HEK293T (cell line): ENCODE results near the gene DIP2A.
A peak's percentile ranks its signal among the peaks of the same experiment; 100 is the strongest.

Experiments used
- CTCF ChIA-PET: fragments of 350-600 bp; formaldehyde crosslinking; extraction: SDS; loops from one replicate; lab custom pipeline; 2021; ENCODE audit warnings: antibody characterized with exemption, inconsistent platforms; lab: Yijun Ruan, JAX
- POLR2A ChIA-PET: fragments of 350-600 bp; formaldehyde crosslinking; extraction: SDS; loops from one replicate; lab custom pipeline; 2020; ENCODE audit warnings: antibody characterized with exemption, inconsistent platforms; lab: Yijun Ruan, JAX
- DNase-seq: peaks from one replicate; pipeline ENCODE4 v3.0.0; 2012; ENCODE audit warnings: mixed read lengths; ENCODE audit errors: extremely low spot score
- ARNT ChIP-seq: fragments of 450-650 bp; IDR thresholded peaks from 2 replicates; pipeline ENCODE4 v1.6.1; 2017; ENCODE audit warnings: mild to moderate bottlenecking
- BHLHE40 ChIP-seq: fragments of 450-650 bp; IDR thresholded peaks from 2 replicates; pipeline ENCODE4 v1.6.1; 2016; ENCODE audit warnings: mild to moderate bottlenecking, moderate library complexity, borderline replicate concordance
- CTBP1 ChIP-seq: fragments of 450-650 bp; IDR thresholded peaks from 2 replicates; pipeline ENCODE4 v1.6.1; 2016; ENCODE audit warnings: borderline replicate concordance
- ELF4 ChIP-seq: fragments of 450-650 bp; IDR thresholded peaks from 2 replicates; pipeline ENCODE4 v1.6.1; 2017; ENCODE audit warnings: antibody characterized with exemption
- FOXA1 ChIP-seq: fragments of 450-650 bp; IDR thresholded peaks from 2 replicates; pipeline ENCODE4 v1.6.1; 2016; ENCODE audit warnings: mild to moderate bottlenecking
- FOXK2 ChIP-seq: fragments of 450-650 bp; IDR thresholded peaks from 2 replicates; pipeline ENCODE4 v1.6.1; 2016; ENCODE audit warnings: mild to moderate bottlenecking
- FOXM1 ChIP-seq: fragments of 450-650 bp; IDR thresholded peaks from 2 replicates; pipeline ENCODE4 v1.6.1; 2017; ENCODE audit warnings: mild to moderate bottlenecking, borderline replicate concordance
- HDGF ChIP-seq: fragments of 450-650 bp; IDR thresholded peaks from 2 replicates; pipeline ENCODE4 v1.6.1; 2017; ENCODE audit warnings: antibody characterized with exemption, borderline replicate concordance
- L3MBTL2 ChIP-seq: fragments of 450-650 bp; conservative IDR thresholded peaks from 2 replicates; pipeline ENCODE4 v1.6.1; 2016; ENCODE audit warnings: mild to moderate bottlenecking
- LEF1 ChIP-seq: fragments of 450-650 bp; IDR thresholded peaks from 2 replicates; pipeline ENCODE4 v1.6.1; 2017; ENCODE audit warnings: mild to moderate bottlenecking, borderline replicate concordance
- NFRKB ChIP-seq: fragments of 450-650 bp; IDR thresholded peaks from 2 replicates; pipeline ENCODE4 v1.6.1; 2016; ENCODE audit warnings: mild to moderate bottlenecking, moderate library complexity
- SP1 ChIP-seq: fragments of 450-650 bp; IDR thresholded peaks from 2 replicates; pipeline ENCODE4 v1.6.1; 2017
- SUZ12 ChIP-seq: fragments of 450-650 bp; IDR thresholded peaks from 2 replicates; pipeline ENCODE4 v1.6.1; 2016; ENCODE audit warnings: mild to moderate bottlenecking
- TARDBP ChIP-seq: fragments of 450-650 bp; IDR thresholded peaks from 2 replicates; pipeline ENCODE4 v1.6.1; 2016
- ZNF384 ChIP-seq: fragments of 450-650 bp; IDR thresholded peaks from 2 replicates; pipeline ENCODE4 v1.6.1; 2016
- TF ChIP-seq, protein P1 (sequence below): fragments of 450-650 bp; IDR thresholded peaks from 2 replicates; pipeline ENCODE4 v1.6.1; 2016

The DIP2A gene, protein sequence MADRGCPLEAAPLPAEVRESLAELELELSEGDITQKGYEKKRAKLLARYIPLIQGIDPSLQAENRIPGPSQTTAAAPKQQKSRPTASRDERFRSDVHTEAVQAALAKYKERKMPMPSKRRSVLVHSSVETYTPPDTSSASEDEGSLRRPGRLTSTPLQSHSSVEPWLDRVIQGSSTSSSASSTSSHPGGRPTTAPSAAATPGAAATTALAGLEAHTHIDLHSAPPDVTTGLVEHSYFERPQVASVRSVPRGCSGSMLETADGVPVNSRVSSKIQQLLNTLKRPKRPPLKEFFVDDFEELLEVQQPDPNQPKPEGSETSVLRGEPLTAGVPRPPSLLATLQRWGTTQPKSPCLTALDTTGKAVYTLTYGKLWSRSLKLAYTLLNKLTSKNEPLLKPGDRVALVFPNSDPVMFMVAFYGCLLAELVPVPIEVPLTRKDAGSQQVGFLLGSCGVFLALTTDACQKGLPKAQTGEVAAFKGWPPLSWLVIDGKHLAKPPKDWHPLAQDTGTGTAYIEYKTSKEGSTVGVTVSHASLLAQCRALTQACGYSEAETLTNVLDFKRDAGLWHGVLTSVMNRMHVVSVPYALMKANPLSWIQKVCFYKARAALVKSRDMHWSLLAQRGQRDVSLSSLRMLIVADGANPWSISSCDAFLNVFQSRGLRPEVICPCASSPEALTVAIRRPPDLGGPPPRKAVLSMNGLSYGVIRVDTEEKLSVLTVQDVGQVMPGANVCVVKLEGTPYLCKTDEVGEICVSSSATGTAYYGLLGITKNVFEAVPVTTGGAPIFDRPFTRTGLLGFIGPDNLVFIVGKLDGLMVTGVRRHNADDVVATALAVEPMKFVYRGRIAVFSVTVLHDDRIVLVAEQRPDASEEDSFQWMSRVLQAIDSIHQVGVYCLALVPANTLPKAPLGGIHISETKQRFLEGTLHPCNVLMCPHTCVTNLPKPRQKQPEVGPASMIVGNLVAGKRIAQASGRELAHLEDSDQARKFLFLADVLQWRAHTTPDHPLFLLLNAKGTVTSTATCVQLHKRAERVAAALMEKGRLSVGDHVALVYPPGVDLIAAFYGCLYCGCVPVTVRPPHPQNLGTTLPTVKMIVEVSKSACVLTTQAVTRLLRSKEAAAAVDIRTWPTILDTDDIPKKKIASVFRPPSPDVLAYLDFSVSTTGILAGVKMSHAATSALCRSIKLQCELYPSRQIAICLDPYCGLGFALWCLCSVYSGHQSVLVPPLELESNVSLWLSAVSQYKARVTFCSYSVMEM (N-terminal part only)

DNA sequence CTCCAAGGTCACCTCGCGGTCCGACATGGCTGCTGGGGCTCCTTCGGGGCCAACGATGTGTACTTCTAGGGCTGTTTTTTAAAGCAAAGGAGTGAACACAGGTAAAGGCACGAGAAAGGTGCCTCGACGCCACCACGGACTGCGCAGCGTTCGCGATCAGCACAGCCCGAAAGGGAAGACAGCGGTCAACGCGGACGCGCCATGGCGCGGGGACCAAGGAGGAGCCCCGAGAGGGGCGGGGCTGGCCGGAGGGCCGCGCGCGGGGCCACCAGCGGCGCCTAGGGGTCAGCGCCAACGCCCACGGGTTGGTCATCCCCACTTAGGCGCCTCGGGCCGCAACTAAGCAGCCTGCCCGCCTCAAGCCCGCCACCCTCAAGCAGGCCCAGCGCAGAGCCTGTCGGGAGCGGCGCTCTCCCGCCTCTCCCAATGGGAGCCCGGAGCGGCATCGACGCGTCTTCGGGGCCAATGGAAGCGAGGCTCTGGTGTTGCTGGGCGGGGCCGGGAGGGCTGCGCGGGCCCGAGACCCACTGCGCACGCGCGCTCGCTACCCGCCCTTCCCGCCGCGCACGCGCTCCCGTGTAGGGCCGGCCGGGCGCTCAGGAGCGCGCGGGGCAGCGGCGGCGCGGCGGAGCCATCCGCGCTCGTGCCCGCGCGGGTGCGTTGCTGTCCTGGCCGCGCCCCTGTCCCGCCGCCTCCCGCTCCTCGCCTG, at the start of gene DIP2A:
Gene DIP2A (plus strand): TSS at position 577 of the 709 bp plus-strand sequence. CDS start 241 bp downstream, outside the sequence.
- peak; percentile 100 for DNase-seq
- TF ChIP-seq HDGF (no peak), BHLHE40 (no peak), ELF4 (peak; percentile 35; the same call in 1 of the 2 replicates), FOXA1 (no peak), TARDBP (no peak), L3MBTL2 (peak; percentile 94), ARNT (no peak), CTBP1 (no peak)
- ChIA-PET CTCF (no interaction called here), POLR2A (interaction anchor here (0.8 to 1.3 kb wide), 6 partner anchors 10 to 177 kb away, joined by 3 to 9 read pairs (median 5); partner anchors contain the start of gene PRMT2)

DNA sequence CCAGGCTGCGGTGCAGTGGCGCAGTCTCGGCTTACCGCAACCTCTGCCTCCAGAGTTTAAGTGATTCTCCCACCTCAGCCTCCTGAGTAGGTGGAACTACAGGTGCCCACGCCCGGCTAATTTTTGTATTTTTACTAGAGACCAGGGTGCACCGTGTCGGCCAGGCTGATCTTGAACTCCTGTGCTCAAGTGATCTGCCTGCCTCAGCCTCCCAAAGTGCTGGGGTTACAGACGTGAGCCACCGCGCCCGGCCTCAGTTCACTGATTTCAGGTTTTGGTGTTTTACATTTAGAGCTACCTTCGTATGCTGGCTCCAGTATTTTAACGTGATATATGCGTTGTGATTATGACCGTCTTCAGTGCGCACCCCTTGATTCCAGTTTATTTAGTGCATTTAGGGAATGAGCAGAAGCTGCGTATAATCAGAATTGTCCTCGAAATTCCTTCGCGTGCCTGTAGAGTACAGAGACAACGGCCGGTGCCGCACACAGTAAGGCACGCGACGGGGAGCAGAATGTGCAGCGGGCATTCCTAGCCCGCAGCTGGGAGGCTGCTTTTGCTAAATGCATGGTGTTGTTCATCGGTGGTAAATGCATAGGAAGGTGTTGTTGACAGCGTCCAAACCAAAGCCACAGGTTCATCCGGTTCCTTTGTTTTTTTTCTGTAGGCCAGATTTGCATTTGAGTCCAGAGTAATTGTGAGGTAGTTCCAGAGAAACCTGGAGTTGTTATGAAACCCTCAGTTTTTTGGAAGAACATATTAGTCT, 48.9 kb upstream of the DIP2A start:
- CTCF ChIA-PET: no interaction called here
- TF ChIP-seq LEF1: no peak
- TF ChIP-seq BHLHE40: no peak
- no peak for TF ChIP-seq FOXM1
- no peak for TF ChIP-seq TARDBP
- no peak for TF ChIP-seq FOXA1
- no peak for TF ChIP-seq ELF4
- TF ChIP-seq CTBP1: no peak
- no peak for TF ChIP-seq L3MBTL2
- no peak for TF ChIP-seq NFRKB
- TF ChIP-seq ARNT: no peak
- TF ChIP-seq HDGF: no peak
- TF ChIP-seq SP1: no peak
- no peak for TF ChIP-seq SUZ12
- TF ChIP-seq, protein P1, sequence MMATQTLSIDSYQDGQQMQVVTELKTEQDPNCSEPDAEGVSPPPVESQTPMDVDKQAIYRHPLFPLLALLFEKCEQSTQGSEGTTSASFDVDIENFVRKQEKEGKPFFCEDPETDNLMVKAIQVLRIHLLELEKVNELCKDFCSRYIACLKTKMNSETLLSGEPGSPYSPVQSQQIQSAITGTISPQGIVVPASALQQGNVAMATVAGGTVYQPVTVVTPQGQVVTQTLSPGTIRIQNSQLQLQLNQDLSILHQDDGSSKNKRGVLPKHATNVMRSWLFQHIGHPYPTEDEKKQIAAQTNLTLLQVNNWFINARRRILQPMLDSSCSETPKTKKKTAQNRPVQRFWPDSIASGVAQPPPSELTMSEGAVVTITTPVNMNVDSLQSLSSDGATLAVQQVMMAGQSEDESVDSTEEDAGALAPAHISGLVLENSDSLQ: no peak
- no peak for TF ChIP-seq ZNF384
- TF ChIP-seq FOXK2: no peak
- POLR2A ChIA-PET: no interaction called here
- DNase-seq: no peak

DNA sequence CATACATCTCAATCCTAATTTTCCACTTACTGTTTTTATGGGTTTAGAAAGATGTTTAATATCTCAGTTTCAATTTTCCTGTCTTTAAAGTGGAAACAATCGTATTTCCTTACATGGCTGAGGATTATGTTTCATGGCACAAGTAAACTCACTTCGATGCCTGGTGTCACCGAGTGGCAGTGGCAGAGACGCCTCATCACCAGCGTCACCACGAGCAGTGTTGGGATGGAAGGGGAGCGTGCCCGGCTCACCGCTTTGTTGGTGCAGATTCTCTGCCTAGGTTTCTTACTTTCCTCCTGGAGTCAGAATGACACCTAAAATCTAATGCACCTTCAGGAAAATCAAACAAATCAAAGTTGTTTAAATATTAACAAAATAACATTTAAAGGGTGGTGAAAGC, 48.2 kb upstream of the DIP2A start:
- CTCF ChIA-PET: no interaction called here
- POLR2A ChIA-PET: no interaction called here
- TF ChIP-seq, protein P1: no peak
- TF ChIP-seq ZNF384 (no peak), LEF1 (no peak), HDGF (no peak), ELF4 (no peak), SUZ12 (no peak), BHLHE40 (no peak), FOXA1 (no peak), NFRKB (no peak), SP1 (no peak), FOXM1 (no peak), TARDBP (no peak), CTBP1 (no peak), L3MBTL2 (no peak), FOXK2 (no peak), ARNT (no peak)
- DNase-seq: no peak

DNA sequence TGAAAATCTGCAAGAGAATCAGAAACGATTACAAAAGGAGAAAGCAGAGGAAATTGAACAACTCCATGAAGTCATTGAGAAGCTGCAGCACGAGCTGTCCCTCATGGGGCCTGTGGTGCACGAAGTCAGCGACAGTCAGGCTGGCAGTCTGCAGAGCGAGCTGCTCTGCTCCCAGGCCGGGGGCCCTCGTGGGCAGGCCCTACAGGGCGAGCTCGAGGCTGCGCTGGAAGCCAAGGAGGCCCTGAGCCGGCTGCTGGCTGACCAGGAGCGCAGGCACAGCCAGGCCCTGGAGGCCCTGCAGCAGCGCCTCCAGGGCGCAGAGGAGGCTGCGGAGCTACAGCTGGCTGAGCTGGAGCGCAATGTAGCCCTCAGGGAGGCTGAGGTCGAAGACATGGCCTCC, 47.5 kb upstream of the DIP2A start:
- DNase-seq: no peak
- ChIA-PET CTCF (no interaction called here), POLR2A (no interaction called here)
- no peak for TF ChIP-seq L3MBTL2
- no peak for TF ChIP-seq CTBP1
- TF ChIP-seq ELF4: no peak
- TF ChIP-seq SP1: no peak
- TF ChIP-seq FOXK2: no peak
- TF ChIP-seq ZNF384: no peak
- TF ChIP-seq FOXA1: no peak
- TF ChIP-seq SUZ12: no peak
- no peak for TF ChIP-seq LEF1
- TF ChIP-seq NFRKB: no peak

DNA sequence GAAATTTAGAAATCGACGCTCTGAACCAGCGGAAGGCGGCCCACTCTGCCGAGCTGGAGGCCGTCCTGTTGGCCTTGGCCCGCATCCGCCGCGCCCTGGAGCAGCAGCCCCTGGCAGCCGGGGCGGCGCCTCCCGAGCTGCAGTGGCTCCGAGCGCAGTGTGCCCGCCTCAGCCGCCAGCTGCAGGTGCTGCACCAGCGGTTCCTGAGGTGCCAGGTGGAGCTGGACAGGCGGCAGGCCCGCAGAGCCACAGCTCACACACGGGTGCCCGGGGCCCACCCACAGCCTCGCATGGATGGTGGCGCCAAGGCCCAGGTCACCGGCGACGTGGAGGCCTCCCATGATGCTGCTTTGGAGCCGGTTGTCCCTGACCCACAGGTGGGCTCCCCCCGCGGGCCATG, 47.0 kb upstream of the DIP2A start:
- DNase-seq: no peak
- POLR2A ChIA-PET: no interaction called here
- CTCF ChIA-PET: interaction anchor here (1.0 kb wide), 1 partner anchor 23 kb away, joined by 3 read pairs; no protein-coding TSS in a partner anchor
- no peak for TF ChIP-seq TARDBP
- no peak for TF ChIP-seq FOXM1
- no peak for TF ChIP-seq L3MBTL2
- TF ChIP-seq BHLHE40: no peak
- TF ChIP-seq FOXA1: no peak
- no peak for TF ChIP-seq SP1
- no peak for TF ChIP-seq FOXK2
